CD4-positive, alpha-beta T cell treated with Interferon alpha-2 for 1 hour (primary cell): Measurements from ENCODE around the gene CCDC57.

Experiments
- DNase-seq, 2 donors: peaks; one replicate each; pipeline ENCODE4 v3.0.0-alpha.2; 2020 to 2022

The CCDC57 gene

DNA sequence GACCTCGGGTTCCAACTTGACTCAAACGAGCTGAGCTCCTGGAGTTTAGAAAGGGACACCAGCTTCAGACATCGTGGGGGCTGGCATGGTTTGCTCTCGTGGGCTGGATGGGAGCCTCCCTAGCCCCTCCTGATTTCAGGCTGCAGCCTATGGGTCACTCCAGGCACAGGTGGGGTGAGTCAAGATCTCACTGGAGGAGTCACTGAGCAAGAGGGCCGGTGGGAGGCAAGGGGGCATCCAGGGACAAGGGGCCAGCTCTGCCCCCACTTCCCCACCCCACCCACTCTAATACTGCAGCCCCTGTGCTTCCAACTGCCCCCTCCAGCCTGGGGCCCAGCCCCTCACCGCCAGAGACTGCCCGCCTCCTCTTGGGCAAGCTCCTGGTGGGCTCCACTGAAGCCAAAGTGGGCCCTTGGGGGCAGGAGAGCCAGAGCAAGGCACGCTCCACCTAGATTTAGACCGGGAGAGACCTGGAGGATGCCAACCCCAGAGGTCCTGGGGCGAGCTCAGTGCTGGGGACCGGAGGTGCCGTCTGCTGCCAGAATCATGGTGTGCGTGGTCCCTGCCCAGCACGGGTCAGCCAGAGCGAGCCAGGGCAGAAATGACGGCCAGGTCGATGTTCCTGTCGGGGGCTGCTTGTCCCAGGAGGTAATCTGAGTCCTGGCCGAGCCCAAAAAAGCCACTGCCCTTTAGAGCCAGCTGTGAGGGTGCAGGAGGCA, 22.6 kb upstream of the CCDC57 start:
- DNase-seq, result no peak

GRCh38 chr17:82234211-82235055, 21.8 kb upstream of the CCDC57 start:
- no peak for DNase-seq

GRCh38 chr17:82232876-82233785, 20.5 kb upstream of the CCDC57 start:
- no peak for DNase-seq

- DNase-seq, result no peak
These were observed 19.7 kb upstream of the CCDC57 start for GRCh38 chr17:82232322-82232820.

- peak; percentile 43 to 57 for DNase-seq
These were observed 19.1 kb upstream of the CCDC57 start for GRCh38 chr17:82231562-82232321.

GRCh38 chr17:82231312-82231561, 18.6 kb upstream of the CCDC57 start:
- DNase-seq, result no peak

DNA sequence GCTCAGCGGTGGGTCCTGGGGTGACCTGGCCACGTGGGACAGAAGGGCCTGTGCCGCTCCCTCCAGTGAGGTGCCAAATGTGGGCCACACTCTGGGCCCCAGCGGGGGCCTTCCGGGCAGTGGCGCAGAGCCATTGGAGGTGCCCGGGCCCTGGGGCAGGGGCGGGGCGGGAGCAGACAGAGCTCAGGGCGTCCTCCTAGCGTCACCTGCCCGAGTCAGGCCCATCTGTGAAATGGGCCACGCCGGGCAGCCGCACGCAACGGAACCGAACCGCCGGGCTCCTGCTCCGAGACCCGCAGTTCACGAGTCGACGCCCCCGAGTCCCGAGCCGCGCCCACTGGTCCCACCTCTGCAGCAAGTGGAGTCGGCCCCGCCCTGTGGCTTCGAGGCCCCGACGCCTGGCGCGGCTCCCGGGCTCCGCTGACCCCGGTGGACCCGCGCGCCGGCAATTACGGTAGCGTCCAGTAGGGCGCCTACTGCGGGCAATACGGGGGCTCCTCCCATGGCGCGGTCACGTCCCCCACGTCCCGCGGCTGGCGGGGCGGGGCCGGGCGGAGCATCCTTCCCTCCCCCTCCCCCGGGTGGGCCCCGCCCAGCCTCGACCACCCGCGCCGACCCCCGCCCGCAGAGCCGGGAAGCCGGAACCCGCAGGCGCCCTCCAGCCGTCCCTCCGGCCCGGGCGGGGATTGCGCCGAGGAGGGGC, 18.1 kb upstream of the CCDC57 start:
- peak; percentile 63 to 73 for DNase-seq

GRCh38 chr17:82229698-82230608, 17.3 kb upstream of the CCDC57 start:
- DNase-seq, result no peak

- DNase-seq, result peak; percentile 78 to 82
These were observed 16.4 kb upstream of the CCDC57 start, which contains the start of gene SLC16A3 for GRCh38 chr17:82228842-82229697. Gene SLC16A3, plus strand, starts transcription at chr17:82229042. Its CDS starts 6,967 bp downstream, at chr17:82236009.

DNA sequence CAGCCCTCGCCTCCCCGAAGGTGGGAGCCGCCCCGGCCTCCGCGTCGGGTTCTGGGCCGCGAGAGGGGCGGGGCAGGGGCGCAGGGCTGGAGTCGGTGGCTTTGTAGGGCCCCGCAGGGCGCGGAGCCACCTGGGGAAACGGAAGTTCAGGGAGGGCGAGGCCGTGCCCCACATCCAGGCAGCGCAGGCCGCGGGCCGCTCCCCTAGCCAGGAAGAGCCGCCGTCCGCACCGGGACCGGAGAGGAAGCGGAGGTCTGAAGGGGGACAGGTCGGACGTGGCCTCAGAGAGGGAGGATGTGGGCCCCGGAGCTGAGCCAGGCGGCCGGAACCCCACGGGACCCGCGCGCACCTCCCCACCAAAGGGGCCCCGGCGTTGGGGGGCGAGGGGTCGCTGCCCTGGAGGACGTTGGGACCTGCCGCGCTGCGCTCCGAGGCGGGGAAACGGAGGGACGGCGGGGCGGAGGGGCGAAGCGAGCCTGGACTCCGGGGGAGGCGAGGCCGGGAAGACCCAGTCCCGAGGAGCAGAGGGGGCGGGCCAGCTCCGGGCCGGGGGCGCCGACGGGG, 15.7 kb upstream of the CCDC57 start:
- DNase-seq, result peak; percentile 68 to 74

GRCh38 chr17:82227629-82228277, 15.1 kb upstream of the CCDC57 start:
- no peak for DNase-seq

DNA sequence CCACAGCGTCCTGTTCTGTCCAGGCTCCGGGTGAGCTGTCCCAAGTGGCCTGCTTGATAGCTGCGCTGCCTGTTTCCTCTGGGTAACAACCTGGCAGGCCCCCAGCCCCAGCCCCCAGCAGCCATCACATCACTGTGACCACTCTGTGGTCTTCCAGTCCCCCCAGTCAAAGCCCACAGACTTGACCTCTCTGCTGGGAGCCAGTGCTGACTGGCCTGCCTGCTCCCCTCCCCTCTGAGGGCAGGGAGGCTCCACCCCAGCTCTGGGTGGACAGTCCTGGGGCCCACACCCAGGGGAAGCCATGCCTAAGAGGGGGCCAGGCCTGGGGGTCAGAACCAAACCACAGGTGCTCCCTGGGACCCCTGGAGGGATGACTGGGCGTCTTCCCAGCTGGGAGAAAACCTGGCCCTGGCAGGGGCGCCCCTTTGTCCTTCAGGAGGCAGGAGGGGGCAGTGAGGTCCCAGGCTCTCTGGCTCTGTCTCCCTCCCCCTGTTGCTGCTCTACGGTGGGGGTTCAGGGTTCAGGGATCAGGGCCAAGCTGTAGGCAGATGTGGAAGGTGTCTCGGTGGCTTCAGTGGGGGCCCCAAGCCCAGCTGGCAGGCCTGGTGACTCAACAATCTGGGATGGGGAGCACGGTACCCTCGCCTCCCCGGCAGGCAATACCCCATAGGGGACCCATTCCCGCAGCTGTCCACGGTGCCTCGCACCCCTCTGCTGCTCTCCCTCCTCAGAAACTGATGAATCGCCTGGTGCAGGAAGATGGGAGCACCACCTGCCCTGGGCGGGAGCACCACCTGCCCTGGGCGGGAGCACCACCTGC, 14.4 kb upstream of the CCDC57 start:
- DNase-seq, result no peak

- DNase-seq, result no peak
These were observed 13.6 kb upstream of the CCDC57 start for GRCh38 chr17:82226146-82226808.

DNA sequence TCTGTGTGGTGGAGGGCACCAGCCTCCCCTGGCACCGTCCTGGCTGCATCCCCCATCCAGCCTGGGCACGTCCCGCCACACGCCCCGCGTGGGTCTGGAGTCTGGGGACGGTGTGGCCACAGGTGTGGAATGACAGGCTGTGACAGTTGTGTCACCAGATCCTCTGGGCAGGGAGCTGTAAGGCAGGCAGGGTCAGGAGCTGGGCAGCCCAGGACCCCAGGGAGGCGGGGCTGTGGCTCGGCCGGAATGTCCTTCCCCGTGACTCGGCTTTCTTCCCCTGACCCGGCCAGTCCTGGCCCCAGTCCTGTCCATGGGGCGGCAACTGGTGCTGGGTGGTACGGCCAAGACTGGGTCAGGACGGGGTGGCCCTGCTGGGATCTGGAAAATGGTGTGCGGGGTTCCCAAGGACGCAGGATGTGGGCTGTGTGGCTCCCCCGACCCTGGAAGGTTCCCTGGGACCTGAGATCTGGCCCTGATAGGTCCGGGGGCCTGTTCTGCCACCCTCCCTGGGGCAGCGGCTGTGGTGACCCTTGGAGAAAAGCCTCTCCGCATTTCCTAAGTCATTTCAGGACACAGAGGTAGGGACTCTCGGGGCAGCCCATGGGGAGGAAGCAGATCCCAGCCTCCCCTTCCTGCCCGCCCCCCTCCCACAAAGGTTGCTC, 12.9 kb upstream of the CCDC57 start:
- no peak for DNase-seq

GRCh38 chr17:82224666-82225065, 12.0 kb upstream of the CCDC57 start:
- DNase-seq, result no peak

DNA sequence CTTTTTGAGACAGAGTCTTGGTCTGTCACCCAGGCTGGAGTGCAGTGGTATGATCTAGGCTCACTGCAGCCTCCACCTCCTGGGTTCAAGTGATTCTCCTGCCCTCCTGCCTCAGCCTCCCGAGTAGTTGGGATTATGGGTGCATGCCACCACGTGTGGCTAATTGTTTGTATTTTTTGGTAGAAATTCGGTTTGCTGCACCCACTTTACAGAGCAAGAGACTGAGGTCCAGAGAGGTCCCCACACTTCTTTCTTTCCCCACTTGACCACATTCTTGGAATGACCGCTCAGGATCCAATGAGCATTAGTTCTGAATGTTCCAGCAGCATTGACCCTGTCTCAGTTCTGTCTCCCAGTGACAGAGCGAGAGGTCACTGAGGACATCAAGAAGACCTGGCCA, 10.9 kb upstream of the CCDC57 start:
- no peak for DNase-seq

DNA sequence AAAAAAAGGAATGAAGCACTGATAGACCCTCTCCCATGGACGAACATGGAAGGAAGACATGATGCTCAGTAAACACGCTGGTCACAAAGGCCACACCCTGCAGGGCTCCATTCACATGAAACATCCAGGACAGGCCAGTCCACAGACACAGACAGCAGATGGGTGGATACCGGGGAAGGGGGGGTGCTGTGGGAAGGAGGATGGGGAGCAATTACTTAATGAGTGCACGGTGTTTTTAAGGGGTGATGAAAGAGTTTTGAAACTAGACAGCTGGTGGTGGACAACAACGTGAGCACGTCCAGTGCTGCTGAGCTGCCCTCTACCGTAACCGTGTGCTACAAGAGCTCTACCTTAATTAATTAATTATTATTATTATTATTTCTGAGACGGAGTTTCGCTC, 10.2 kb upstream of the CCDC57 start:
- DNase-seq, result peak in 1 of 2 donors; percentile 22
